ENCODE results near the gene MKKS. TPM values are rescaled to one million over a fixed set of nuclear protein-coding genes. Genes with fewer than 3 reads are reported as not detected.

MKKS gene
- total RNA-seq, 1 donor from 2014 or later: 5.1 TPM

DNA sequence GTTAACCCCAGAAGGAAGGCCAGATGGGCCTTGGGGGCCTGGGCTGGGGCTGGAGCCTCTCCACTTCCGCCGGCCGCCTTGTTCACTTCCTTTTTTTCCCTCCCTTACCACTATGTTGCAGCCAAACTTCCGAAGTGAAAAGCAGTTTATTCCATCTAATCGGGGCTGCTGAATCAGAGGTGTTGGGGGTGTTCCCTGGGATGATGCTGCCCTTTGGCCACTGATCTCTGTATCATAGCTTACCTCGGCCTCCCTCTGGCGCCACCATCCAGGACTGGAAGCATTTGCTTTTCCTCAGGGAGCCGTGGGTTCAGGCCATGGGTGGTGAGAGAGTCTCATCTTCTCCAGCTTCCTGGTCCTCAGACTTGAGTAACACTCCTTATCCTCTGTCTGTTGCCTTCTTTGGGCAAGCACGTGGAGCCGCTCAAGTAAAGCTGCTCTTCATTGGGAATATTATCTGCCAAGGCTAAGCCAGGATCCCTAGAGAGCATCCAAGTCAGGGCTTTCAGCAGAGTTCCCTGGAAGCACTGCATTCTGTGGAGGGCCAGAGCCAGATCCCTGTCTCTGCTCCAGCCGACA, 40.7 kb upstream of the MKKS start:
- TF ChIP-seq, protein P1, sequence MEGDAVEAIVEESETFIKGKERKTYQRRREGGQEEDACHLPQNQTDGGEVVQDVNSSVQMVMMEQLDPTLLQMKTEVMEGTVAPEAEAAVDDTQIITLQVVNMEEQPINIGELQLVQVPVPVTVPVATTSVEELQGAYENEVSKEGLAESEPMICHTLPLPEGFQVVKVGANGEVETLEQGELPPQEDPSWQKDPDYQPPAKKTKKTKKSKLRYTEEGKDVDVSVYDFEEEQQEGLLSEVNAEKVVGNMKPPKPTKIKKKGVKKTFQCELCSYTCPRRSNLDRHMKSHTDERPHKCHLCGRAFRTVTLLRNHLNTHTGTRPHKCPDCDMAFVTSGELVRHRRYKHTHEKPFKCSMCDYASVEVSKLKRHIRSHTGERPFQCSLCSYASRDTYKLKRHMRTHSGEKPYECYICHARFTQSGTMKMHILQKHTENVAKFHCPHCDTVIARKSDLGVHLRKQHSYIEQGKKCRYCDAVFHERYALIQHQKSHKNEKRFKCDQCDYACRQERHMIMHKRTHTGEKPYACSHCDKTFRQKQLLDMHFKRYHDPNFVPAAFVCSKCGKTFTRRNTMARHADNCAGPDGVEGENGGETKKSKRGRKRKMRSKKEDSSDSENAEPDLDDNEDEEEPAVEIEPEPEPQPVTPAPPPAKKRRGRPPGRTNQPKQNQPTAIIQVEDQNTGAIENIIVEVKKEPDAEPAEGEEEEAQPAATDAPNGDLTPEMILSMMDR (conservative IDR thresholded peaks at IDR 0.05; ENCODE audit: low read depth, low read length): no peak
- DNase-seq (ENCODE audit: low read depth): no peak
- no peak overlapping the region for H3K4me3 ChIP-seq (ENCODE audit: low read depth, low read length)

DNA sequence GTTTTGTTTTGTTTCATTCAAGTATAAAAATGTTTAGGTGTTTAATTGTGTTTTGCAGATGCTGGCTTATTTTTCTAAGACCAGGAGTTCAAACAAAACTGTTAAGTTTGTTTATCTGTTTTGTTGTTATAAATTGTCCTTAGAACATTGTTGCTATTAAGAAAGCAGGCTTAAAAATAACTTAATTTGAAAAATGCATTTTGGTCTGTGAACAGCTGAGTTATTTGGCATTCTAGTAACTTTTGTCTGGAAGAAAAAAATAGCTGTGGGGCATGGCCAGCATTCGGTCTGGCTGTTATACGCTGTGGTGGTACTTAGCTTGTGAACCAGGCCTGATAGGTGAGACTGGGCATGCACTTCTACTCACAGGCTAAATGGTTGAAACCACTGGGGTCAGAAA, 38.8 kb upstream of the MKKS start:
- no peak for DNase-seq (ENCODE audit: low read depth)
- no peak overlapping the region for H3K4me3 ChIP-seq (ENCODE audit: low read depth, low read length)
- TF ChIP-seq, protein P1 (conservative IDR thresholded peaks at IDR 0.05; ENCODE audit: low read depth, low read length): no peak

DNA sequence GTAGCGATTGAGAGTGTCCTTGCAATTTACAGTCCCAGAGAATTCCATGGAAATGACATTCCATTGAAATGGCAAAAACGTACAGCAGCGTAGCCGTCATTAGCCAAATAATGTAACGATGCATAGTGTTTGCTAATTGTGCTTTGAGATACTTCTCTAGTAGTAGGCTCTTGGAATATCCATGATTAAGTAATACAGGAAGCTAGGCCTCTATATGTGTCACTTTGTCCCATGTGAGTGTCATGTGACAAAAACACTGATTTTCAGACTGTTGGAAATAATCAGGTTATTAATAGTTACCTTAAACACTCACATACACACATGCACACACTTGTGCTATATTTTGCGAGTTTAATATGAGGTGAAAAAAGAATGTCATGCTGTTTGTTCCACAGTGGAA, 36.3 kb upstream of the MKKS start:
- no peak for DNase-seq (ENCODE audit: low read depth)
- H3K4me3 ChIP-seq (ENCODE audit: low read depth, low read length): no peak overlapping the region
- TF ChIP-seq, protein P1 (conservative IDR thresholded peaks at IDR 0.05; ENCODE audit: low read depth, low read length): no peak

DNA sequence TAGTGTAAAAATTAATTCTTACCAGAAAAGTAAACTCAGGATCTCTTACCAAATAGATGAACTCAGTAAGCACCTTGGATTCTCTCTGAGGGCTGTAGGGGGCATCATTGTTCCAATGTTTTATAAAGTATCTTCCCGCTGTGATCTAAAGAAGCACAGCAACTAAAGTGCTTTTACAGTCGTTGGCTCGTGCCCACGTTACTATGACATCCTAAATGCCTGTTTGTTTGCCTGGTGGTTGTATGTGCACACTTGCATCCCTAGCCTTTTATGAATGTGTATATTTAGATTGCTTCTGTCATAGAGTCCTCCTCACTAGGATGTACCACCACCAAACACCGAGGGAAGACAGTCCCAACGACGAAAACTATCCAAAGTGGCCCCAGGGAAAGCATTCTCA, 35.6 kb upstream of the MKKS start:
- no peak overlapping the region for H3K4me3 ChIP-seq (ENCODE audit: low read depth, low read length)
- TF ChIP-seq, protein P1 (conservative IDR thresholded peaks at IDR 0.05; ENCODE audit: low read depth, low read length): peak; percentile 72

DNA sequence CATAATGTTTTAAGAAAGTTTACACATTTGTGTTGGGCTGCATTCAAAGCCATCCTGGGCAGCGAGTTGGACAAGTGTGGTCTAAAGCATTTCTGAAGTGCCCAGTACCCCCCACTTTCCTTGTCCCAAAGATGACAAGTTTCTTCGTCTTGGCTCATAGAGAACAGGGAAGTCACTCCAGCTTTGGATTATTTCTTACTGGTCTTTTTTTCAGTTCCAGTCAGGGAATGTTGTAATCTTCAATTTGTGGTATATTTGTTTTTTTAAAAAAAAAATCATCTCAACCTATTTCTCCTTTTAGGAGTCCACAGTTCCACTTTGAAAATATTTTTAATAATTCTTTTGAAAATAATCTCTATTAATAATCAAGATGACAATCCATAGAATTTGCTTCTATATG, 35.0 kb upstream of the MKKS start:
- no peak overlapping the region for H3K4me3 ChIP-seq (ENCODE audit: low read depth, low read length)
- no peak for DNase-seq (ENCODE audit: low read depth)
- TF ChIP-seq, protein P1 (conservative IDR thresholded peaks at IDR 0.05; ENCODE audit: low read depth, low read length): no peak

More for the DNA sequence above, 35.6 kb upstream of the MKKS start:
- peak; percentile 32 for DNase-seq (ENCODE audit: low read depth)

DNA sequence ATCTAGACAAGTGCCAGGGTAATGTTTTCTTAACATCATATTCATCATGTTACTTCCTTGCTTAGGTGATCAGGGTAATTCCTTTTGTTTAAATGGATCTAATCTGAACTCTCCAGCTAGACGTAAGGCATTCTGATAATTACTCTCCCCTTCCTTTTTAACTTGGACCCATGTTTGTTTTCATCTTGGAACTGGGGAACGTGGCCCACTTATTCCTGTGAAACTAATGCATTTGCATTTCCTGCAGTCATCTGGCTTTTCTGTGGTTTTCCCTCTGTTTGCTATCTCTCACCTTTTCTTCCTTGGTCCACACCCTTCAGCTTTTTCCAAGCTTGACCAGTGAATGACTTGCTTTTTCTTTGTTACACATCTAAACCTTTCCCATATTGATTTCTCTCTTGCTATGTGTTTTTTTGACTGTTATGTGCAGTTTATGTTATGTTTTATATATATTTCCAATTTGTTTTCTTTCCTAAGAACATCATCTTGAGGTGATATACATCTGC, 34.4 kb upstream of the MKKS start:
- DNase-seq (ENCODE audit: low read depth): no peak
- no peak overlapping the region for H3K4me3 ChIP-seq (ENCODE audit: low read depth, low read length)
- TF ChIP-seq, protein P1 (conservative IDR thresholded peaks at IDR 0.05; ENCODE audit: low read depth, low read length): no peak

DNA sequence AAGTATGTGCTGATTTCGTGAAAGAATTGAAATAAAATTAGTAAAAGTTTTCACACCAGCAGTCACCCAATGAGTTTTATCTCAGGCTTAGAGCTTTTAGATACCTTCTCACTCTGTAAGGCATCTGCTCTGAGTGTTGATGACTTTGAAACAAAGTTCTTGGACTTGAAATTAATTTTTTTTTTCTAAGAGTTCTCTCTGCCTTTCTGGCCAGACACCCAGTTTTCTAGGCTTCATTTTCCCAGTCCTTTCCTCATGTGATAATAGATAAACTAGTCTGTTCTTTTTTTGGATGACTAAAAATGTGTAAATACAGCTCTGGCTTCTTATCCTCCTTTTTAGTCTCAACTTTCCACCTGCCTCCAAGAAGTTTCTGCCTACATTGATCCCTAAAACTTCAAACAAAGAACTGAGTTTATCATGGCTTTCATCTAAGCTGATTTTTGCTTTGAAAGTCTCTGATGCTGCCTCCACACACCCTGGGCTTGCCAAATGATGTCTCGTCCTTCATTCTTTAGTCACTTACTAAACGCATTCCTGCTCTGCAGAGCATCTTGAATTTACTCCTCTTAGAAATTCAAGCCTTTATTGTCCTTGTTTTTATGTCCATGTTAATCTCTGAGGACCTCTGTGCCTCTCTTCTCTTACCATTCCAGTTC, 33.8 kb upstream of the MKKS start:
- H3K4me3 ChIP-seq (ENCODE audit: low read depth, low read length): no peak overlapping the region
- no peak for DNase-seq (ENCODE audit: low read depth)
- TF ChIP-seq, protein P1 (conservative IDR thresholded peaks at IDR 0.05; ENCODE audit: low read depth, low read length): no peak
